A549 (cell line): ENCODE results near the gene TECR. TPM values are rescaled to one million over a fixed set of nuclear protein-coding genes. Genes with fewer than 3 reads are reported as not detected.

Experiments
- ATOH8 ChIP-seq: fragments of 250-450 bp; sonication (Bioruptor Pico); IDR thresholded peaks from 2 replicates; pipeline ENCODE4 v1.5.0; 2020; ENCODE audit warnings: low read depth, mild to moderate bottlenecking, moderate library complexity
- BHLHE40 ChIP-seq: IDR thresholded peaks from 2 replicates; pipeline ENCODE4 v1.6.1; 2012; ENCODE audit warnings: low read depth, low read length, inconsistent platforms
- CHD4 ChIP-seq: fragments of 200-600 bp; sonication (generic); IDR thresholded peaks from 2 replicates; pipeline ENCODE4 v1.6.1; 2016; ENCODE audit warnings: antibody characterized with exemption, mild to moderate bottlenecking, borderline replicate concordance
- ESRRA ChIP-seq: fragments of 150-350 bp; IDR thresholded peaks from 2 replicates; pipeline ENCODE4 v1.6.1; 2014; ENCODE audit warnings: mild to moderate bottlenecking, low read length, borderline replicate concordance
- FOSB ChIP-seq: fragments of 250-450 bp; sonication (Bioruptor Pico); IDR thresholded peaks from 2 replicates; pipeline ENCODE4 v1.5.0; 2020; ENCODE audit warnings: mild to moderate bottlenecking, moderate library complexity
- FOSL2 ChIP-seq, 2 experiments: fragments of 450-650 bp in 1 of 2; fragments of >200 bp in 1 of 2; sonication (Bioruptor Twin) in 1 of 2; formaldehyde crosslinking; IDR thresholded peaks; 2 replicates each; pipeline versions ENCODE4 v1.5.0 to v1.6.1; 2016 to 2020; ENCODE audit warnings: mild to moderate bottlenecking in 1 of 2, moderate library complexity in 1 of 2
- GATA3 ChIP-seq: IDR thresholded peaks from 2 replicates; pipeline ENCODE4 v1.6.1; 2012; ENCODE audit warnings: borderline replicate concordance
- HDAC2 ChIP-seq: fragments of 200-600 bp; sonication (generic); IDR thresholded peaks from 2 replicates; pipeline ENCODE4 v1.6.1; 2016
- HES2 ChIP-seq: fragments of >200 bp; sonication (Bioruptor Twin); formaldehyde crosslinking; IDR thresholded peaks from 2 replicates; pipeline ENCODE4 v1.6.1; 2016
- HEYL ChIP-seq: fragments of 250-450 bp; sonication (Bioruptor Pico); IDR thresholded peaks from 2 replicates; pipeline ENCODE4 v1.8.0; 2021; ENCODE audit warnings: mild to moderate bottlenecking, moderate library complexity
- HOXA7 ChIP-seq: fragments of 250-450 bp; sonication (Bioruptor Pico); IDR thresholded peaks from 2 replicates; pipeline ENCODE4 v1.5.0; 2020; ENCODE audit warnings: mild to moderate bottlenecking, moderate library complexity
- KDM5A ChIP-seq: fragments of 200-600 bp; sonication (generic); IDR thresholded peaks from 2 replicates; pipeline ENCODE4 v1.6.1; 2016; ENCODE audit warnings: antibody characterized with exemption, mild to moderate bottlenecking
- MAFK ChIP-seq: fragments of 450-650 bp; IDR thresholded peaks from 2 replicates; pipeline ENCODE4 v1.6.1; 2014; ENCODE audit not compliant: partially characterized antibody
- MAX ChIP-seq: IDR thresholded peaks from 2 replicates; pipeline ENCODE4 v1.6.1; 2012
- MAZ ChIP-seq: fragments of 150-350 bp; IDR thresholded peaks from 2 replicates; pipeline ENCODE4 v1.6.1; 2014; ENCODE audit warnings: antibody characterized with exemption, low read depth, low read length, borderline replicate concordance
- MYC ChIP-seq: IDR thresholded peaks from 2 replicates; pipeline ENCODE4 v1.6.1; 2012; ENCODE audit warnings: mild to moderate bottlenecking, inconsistent platforms, low read length, improper control_type of control experiment, borderline replicate concordance
- NPAS2 ChIP-seq: fragments of 250-450 bp; sonication (Bioruptor Pico); IDR thresholded peaks from 2 replicates; pipeline ENCODE4 v1.8.0; 2022; ENCODE audit warnings: mild to moderate bottlenecking, moderate library complexity, borderline replicate concordance
- NR3C1 ChIP-seq: fragments of >200 bp; sonication (Bioruptor Twin); formaldehyde crosslinking; IDR thresholded peaks from 3 replicates; pipeline ENCODE4 v1.6.1; 2017
- POLR2AphosphoS2 ChIP-seq: conservative IDR thresholded peaks from 2 replicates; pipeline ENCODE4 v1.6.1; 2012; ENCODE audit warnings: low read length, improper control_type of control experiment, inconsistent platforms
- RAD21 ChIP-seq, 2 experiments: fragments of >200 bp in 1 of 2; sonication (Bioruptor Twin) in 1 of 2; formaldehyde crosslinking in 1 of 2; IDR thresholded peaks in 1 of 2; conservative IDR thresholded peaks in 1 of 2; 2 replicates in 1 of 2; 3 replicates in 1 of 2; pipeline ENCODE4 v1.6.1; 2012 to 2018; ENCODE audit warnings: inconsistent platforms in 1 of 2
- RCOR1 ChIP-seq: fragments of 150-350 bp; IDR thresholded peaks from 2 replicates; pipeline ENCODE4 v1.6.1; 2014; ENCODE audit warnings: antibody characterized with exemption, low read length, low read depth
- RFX5 ChIP-seq: fragments of 450-650 bp; IDR thresholded peaks from 2 replicates; pipeline ENCODE4 v1.7.1; 2014; ENCODE audit warnings: antibody characterized with exemption, mild to moderate bottlenecking, moderate library complexity
- RNF2 ChIP-seq: fragments of 200-600 bp; sonication (generic); IDR thresholded peaks from 2 replicates; pipeline ENCODE4 v1.6.1; 2016; ENCODE audit warnings: low read depth, mild to moderate bottlenecking, antibody characterized with exemption, moderate library complexity, borderline replicate concordance
- SREBF2 ChIP-seq: fragments of 450-650 bp; IDR thresholded peaks from 2 replicates; pipeline ENCODE4 v1.6.1; 2014; ENCODE audit warnings: mild to moderate bottlenecking, moderate library complexity
- TP53 ChIP-seq: fragments of 250-450 bp; sonication (Bioruptor Pico); IDR thresholded peaks from 2 replicates; pipeline ENCODE4 v1.5.0; 2021; ENCODE audit warnings: mild to moderate bottlenecking, moderate library complexity
- ZC3H11A ChIP-seq: fragments of 450-650 bp; IDR thresholded peaks from 2 replicates; pipeline ENCODE4 v1.6.1; 2014; ENCODE audit warnings: antibody characterized with exemption, mild to moderate bottlenecking
- ZFP36 ChIP-seq: fragments of 450-650 bp; IDR thresholded peaks from 2 replicates; pipeline ENCODE4 v1.6.1; 2014; ENCODE audit warnings: borderline replicate concordance; ENCODE audit not compliant: partially characterized antibody
- ZNF302 ChIP-seq: fragments of 250-450 bp; sonication (Bioruptor Pico); IDR thresholded peaks from 2 replicates; pipeline ENCODE4 v1.9.0; 2021; ENCODE audit warnings: inconsistent platforms, mild to moderate bottlenecking, moderate library complexity
- ZSCAN20 ChIP-seq: fragments of 250-450 bp; sonication (Bioruptor Pico); IDR thresholded peaks from 2 replicates; pipeline ENCODE4 v1.8.0; 2022; ENCODE audit warnings: mild to moderate bottlenecking, moderate library complexity
- polyA plus RNA-seq, 4 experiments: library from polyadenylated mRNA; depleted of rRNA in 3 of 4; stranded (reverse); fragments of >200 nt; fragmentation: RNase III in 1 of 4; extraction: RNeasy Plus Mini Kit Qiagen cat#74134 plus additional on column Dnase treatment in 1 of 4; gene quantifications; 2 replicates in 3 of 4; 3 replicates in 1 of 4; pipeline ENCODE4 v1.2.3, GENCODE V29; 2011 to 2017
- TF ChIP-seq, protein P1 (sequence below): fragments of >200 bp; sonication (Bioruptor Twin); formaldehyde crosslinking; IDR thresholded peaks from 3 replicates; pipeline ENCODE4 v1.6.1; 2016
- TF ChIP-seq, protein P2 (sequence below): fragments of >200 bp; sonication (Bioruptor Twin); formaldehyde crosslinking; IDR thresholded peaks from 3 replicates; pipeline ENCODE4 v1.5.1; 2016

TECR gene
- polyA plus RNA-seq, 2 of the 4 experiments (the other 2 are of a cell fraction) = 87.7 to 139 TPM

GRCh38 chr19:14571695-14572490, 42.5 kb downstream of the TECR start, which contains the start of gene NDUFB7 (continued):
- no peak for TF ChIP-seq TP53 (CRISPR knock-in tag)
- 0 out of 5 replicates have a peak, but pooled peaks of 1 of the 2 experiments have one; percentile 3 for TF ChIP-seq RAD21 (conservative IDR thresholded peaks at IDR 0.05 in 1 of 2, IDR thresholded peaks at IDR 0.05 in 1 of 2)
- TF ChIP-seq ATOH8 (CRISPR knock-in tag) = no peak
- no peak for TF ChIP-seq BHLHE40
- TF ChIP-seq HEYL (CRISPR knock-in tag) = no peak
- no peak for TF ChIP-seq HOXA7 (CRISPR knock-in tag)
- no peak for TF ChIP-seq MAFK
- no peak for TF ChIP-seq ZSCAN20 (CRISPR knock-in tag)
- no peak for TF ChIP-seq ZC3H11A
- TF ChIP-seq GATA3 = no peak
- TF ChIP-seq ZNF302 (CRISPR knock-in tag) = no peak
- 0 out of 2 replicates have a peak, but pooled peaks have one; percentile 48 for TF ChIP-seq KDM5A
- no peak for TF ChIP-seq ZFP36
- no peak for TF ChIP-seq HES2
- TF ChIP-seq MYC = no peak
- TF ChIP-seq, protein P1, sequence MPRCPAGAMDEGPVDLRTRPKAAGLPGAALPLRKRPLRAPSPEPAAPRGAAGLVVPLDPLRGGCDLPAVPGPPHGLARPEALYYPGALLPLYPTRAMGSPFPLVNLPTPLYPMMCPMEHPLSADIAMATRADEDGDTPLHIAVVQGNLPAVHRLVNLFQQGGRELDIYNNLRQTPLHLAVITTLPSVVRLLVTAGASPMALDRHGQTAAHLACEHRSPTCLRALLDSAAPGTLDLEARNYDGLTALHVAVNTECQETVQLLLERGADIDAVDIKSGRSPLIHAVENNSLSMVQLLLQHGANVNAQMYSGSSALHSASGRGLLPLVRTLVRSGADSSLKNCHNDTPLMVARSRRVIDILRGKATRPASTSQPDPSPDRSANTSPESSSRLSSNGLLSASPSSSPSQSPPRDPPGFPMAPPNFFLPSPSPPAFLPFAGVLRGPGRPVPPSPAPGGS = no peak
- TF ChIP-seq FOSL2 (IDR thresholded peaks at IDR 0.05) = no peak
- no peak for TF ChIP-seq FOSL2 (CRISPR knock-in tag; IDR thresholded peaks at IDR 0.05)
- TF ChIP-seq RCOR1 = no peak
- no peak for TF ChIP-seq HDAC2
- no peak for TF ChIP-seq POLR2AphosphoS2
- no peak for TF ChIP-seq FOSB (CRISPR knock-in tag)
- TF ChIP-seq MAZ = no peak
- peak; percentile 78 for TF ChIP-seq MAX
- TF ChIP-seq, protein P2, sequence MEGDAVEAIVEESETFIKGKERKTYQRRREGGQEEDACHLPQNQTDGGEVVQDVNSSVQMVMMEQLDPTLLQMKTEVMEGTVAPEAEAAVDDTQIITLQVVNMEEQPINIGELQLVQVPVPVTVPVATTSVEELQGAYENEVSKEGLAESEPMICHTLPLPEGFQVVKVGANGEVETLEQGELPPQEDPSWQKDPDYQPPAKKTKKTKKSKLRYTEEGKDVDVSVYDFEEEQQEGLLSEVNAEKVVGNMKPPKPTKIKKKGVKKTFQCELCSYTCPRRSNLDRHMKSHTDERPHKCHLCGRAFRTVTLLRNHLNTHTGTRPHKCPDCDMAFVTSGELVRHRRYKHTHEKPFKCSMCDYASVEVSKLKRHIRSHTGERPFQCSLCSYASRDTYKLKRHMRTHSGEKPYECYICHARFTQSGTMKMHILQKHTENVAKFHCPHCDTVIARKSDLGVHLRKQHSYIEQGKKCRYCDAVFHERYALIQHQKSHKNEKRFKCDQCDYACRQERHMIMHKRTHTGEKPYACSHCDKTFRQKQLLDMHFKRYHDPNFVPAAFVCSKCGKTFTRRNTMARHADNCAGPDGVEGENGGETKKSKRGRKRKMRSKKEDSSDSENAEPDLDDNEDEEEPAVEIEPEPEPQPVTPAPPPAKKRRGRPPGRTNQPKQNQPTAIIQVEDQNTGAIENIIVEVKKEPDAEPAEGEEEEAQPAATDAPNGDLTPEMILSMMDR = peak; percentile 55
- no peak for TF ChIP-seq ESRRA
- no peak for TF ChIP-seq NR3C1
- no peak for TF ChIP-seq RNF2
- no peak for TF ChIP-seq RFX5
- TF ChIP-seq SREBF2 = no peak
- TF ChIP-seq CHD4 = no peak
- TF ChIP-seq NPAS2 = no peak
- TF ChIP-seq, all 56 proteins: peak for 8
